GM21717 (cell line): Measurements from ENCODE around the gene KLHL3.

Experiments
- ATAC-seq: cut with Tn5 transposase; IDR thresholded peaks from one replicate; pipeline ENCODE4 v1.9.1; 2021; ENCODE audit warnings: mild to moderate bottlenecking, moderate library complexity; ENCODE audit not compliant: unreplicated experiment

The KLHL3 gene

DNA sequence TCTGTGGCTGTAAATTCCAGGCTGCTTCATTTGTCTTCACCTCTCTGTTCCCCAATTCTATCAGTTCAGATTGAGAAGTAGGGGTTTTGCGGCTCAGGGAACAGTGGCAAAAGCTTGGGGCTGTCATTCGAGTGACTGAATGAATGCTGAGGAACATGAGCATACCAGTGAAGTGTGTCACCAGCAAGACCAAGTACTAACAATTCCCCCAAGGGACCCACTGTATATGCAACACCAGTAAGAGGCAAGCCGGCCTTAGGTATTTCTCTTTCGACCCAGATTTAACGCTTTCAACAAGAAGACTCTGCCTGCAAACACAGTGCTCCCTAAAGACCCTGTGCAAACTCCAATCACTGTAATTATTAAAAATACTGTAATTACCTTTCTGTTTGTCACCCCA lies 25.8 kb downstream of the KLHL3 start:
- no peak for ATAC-seq

DNA sequence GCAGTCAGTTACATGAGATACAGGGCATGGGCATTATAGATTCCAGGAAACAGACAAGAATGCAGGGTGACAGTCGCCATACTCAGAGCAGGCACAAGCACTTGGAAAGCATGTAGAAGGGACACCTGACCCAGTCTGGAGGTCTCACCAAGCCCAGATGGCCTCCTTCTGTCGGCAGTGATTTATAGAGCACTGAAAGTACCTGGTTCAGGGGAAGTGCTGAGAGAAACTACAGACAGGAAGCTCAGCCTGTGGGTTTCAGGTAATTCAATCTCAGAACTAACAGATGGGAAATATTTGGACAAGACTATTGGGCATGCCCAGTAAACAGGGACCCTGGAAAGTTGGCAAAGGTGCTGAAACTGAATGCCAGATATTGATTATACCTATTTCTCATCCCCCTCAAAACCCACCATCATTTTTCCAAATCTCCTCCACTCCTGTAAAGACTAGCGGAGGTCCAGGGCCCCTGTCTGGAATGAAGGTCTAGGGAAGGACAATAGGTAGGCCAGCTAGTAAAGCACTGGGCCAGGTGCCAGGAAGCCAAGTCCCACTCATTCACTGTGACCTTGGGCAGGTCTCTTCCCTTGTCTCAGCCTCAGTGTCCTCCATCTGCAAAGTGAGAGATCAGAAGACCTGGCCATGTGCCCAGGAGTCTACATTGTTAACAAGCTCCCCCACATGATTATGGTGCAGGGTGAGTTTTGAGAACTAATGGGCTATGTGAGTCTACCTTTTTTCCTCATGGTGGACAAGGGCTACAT lies 26.9 kb downstream of the KLHL3 start:
- ATAC-seq = no peak

DNA sequence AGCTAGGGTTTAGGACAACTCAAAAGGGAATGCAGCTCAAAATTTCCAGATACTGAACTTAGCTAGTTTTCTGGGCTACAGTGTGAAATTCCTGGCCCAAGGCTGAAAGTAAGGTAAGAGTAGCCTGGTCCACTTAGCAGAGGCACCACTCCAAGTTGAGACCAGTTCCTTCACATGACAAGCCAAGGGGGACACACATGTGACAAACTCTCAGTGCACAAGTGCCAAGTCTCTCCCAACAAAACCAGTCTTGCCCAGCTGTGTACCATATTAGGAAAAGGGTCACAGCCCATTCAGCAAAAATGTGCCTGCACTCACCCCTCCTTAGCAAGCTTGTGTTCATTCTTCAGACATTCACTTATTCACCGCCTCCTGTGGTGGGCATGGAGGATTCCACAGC lies 27.8 kb downstream of the KLHL3 start:
- ATAC-seq = no peak

DNA sequence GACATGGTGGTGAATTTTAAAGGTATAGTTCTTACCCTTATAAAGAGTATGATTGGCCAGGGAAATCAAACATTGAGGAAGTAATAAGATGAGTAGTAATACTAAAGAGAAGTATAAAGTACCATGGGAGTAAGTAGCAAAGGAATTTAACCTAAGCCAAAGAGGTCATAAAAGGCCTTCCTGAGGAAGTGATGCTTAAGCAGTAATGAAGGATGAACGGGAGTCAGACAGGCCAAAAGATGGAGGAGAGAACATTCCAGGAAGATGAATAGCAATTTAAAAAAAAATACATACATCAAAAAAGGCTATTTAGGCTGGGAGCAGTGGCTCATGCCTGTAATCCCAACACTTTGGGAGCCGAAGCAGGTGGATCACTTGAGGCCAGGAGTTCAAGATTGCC lies 29.0 kb downstream of the KLHL3 start:
- no peak for ATAC-seq

DNA sequence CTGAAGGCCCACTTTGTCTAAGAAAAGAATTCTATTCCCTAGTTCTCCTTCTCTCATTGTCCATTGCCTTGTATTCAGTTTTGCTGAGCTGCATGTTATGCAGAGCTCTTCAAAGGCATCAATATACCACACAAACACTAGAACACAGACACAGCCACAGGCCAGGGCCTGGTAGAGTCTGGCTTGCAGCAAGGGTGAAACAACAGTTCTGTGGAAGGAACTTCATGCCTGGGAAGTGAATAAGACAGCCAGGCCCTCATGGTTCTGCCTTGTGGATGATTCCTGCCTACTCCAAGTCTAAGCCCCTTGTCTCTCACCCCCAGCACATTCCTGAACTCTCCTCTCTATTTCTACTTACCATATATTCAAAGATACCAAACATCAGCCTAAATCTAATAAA lies 30.8 kb downstream of the KLHL3 start:
- no peak for ATAC-seq

DNA sequence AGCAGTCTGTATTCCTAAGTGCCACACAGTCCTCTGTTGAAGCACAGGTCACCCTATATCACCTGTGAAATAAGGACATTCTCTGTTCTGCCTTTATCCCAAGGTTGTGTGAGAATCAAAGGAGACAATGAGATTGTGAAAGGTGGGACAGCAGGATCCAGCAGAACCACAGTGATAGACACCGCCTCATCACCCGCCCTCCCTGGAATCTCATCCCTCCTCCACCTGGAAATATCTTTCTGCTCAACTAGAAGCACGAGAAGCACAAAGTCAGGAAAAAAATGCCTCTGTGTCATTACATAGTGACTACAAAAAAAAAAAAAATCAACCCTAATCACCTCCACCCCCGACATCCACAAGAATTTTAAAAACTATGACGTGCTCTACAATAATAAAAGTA lies 32.3 kb downstream of the KLHL3 start:
- no peak for ATAC-seq

DNA sequence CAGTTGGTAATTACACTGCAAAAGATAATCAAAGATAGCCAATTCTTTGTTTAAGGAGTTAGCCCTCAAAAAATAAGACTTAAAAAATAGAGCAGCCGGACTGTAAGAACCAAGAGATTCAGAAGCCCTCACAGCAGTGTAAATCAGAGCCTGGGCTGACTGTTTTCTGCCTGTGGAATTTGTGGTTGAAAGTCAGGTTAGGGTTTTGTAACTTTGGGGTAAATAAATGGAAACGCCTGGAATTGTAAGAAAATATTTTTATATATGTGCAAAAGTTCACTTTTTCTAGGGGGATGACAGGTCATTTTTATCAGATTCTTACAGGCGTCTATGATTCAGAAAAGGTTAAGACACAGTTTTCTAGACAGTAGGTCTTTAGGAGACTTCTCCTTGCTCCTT lies 35.6 kb downstream of the KLHL3 start:
- no peak for ATAC-seq

DNA sequence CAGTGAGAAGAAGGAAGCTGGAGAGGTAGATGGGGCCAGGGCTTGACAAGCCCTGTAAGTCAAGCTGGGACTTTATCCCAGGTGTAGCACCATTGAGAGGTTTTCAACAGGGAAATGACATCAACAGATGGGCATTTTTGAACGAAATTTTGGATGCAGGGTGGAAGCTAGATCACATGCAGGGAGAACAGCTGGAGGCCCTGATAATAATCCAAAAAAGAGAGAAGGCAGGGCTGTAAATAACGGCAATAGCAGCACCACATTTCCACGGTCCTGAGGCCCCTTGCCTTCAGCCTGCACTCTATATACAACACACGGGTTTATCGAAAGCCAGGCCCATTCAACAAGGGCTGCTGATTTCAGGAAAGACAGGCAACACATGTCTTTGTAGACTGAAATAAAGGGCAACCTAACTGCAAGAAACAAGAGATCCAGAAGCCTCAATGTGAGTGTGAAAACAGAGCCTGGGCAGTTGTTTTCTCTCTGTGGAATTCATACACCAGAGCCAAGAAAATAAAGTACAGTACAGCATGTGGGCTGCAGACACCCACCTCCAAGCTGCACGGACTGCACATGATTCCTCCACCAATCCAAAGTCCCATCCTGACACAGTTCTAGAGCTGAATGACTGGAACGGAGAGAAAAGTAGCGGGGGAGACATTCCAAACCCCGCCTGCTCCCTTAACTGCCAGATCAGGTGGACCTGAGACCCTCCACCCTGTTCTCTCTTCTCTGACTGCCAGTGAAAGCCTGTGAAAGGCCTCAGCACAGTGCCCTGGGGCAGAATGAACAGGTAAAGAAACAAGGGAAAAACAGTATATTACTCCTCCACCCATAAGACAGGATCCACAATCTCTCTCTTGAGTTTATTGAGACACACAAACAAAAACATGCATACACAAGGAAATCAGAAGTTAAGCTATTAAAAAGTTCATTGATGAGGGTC lies 36.3 kb downstream of the KLHL3 start:
- ATAC-seq = no peak

DNA sequence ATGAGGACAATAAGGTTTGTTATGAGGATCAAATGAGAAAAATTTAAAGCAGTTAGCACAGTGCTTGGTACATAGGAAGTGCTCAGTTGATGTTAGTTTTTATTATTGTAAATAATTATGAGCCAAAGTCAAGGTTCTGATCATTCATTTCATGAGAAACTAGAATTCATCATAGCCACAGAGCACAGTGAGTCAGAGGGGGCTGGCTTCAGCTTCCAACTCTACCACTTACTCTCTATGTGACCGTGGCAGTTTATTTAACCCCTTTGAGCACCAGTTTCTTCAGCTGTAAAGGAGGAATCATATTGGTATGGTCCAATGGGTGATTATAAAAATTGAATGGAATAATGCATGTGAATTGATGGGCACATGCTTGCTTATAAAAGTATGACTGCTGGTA lies 39.4 kb downstream of the KLHL3 start:
- no peak for ATAC-seq

DNA sequence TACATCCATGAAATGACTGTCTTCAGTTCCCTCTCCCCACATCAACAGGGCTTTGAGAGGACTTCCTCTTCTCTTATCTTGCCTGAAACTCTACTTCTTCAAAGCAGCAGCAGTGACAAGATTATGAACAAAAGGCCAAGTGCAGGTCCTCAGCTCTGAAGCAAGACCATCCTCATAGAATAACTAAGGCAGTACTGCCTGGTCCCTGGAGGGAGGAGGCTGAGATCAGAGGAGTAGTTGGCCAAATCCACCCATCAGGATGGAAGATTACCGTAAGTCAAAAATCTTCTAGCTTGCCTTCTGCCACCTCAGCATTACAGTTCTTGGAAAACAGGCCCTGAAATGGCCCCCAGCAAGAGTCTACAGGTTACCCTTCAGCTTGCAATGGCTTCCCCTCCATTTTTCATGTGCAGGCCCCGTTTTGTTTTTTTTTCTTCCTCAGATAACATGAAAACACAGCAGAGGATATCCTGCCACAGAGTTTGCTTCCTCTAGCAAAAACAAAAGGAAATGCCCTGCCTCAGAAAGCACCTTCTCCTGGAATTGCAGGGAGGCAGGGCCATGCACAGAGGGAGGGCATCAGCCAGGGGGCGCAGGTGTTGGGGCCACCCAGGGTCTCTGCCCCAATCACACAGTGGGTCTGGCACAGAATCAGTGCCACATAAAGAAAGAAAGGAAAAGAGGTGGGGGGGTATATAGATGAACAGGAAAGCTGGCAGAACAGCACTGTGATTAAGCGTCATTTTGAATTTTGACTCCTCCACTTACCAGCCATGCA lies 40.0 kb downstream of the KLHL3 start:
- no peak for ATAC-seq

DNA sequence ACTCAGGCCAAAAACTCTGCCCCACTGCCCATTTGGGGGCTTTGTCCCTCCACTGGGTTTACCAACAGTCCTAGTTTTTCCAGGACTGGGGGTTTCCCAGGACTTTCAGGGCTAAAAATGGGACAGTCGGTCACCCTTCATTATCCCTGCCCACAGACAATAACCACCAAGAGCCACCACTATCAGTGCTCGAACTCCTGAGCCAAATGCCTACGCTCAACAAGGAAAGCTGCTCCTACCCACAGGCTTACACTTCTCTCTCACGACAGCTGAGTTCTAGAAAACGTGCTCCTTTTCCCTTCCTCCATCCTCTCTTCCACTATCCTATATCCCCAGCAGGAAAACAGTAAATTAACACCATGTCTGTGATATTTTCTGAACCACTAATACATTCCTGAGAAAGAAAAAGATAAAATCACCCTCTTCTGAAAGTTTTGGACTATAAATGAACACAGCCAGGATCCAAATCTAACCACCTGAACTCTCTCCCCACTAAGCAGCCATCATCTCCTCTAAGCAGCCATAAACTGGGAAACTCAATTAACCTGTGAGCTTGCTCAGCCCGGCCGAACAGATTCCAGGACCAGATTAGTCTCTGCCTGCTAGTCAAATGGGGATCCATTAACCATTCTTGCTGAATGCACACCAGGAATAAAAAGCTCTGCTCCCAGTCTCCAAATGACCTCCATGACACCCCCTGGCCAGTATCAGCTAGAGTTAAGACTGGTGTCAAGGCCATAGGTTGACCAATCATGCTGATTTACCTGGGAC lies 41.8 kb downstream of the KLHL3 start:
- ATAC-seq = no peak

DNA sequence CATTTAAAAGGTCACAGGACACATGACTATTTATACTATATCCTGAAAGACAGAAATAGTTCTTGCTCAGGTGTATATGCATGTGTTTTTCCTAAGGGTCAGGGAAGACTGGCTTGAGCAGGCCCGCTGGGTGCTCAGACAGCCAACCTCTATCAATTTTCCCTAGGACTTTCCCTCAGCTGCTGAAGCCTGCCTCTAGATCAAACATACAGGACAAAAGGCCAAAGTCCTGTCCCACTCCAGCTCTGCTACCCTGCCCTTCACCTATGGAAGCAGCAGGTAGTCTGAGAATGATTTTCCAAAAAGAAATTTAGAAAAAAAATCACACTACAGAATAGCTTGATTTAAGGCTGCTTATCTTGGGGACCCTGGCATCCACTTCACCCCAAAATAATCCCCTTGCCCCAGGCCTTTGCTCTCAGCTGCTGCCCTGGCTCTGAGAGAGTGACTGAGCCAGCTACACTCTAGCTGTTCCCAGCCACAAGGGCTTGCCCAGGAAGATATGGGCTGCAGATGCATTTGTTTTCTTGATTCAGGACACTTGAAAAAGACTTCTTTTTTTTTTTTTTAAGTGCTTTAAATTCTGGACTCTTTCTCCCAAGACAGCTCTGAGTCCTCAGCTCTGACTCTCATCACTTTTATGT lies 42.5 kb downstream of the KLHL3 start:
- no peak for ATAC-seq

DNA sequence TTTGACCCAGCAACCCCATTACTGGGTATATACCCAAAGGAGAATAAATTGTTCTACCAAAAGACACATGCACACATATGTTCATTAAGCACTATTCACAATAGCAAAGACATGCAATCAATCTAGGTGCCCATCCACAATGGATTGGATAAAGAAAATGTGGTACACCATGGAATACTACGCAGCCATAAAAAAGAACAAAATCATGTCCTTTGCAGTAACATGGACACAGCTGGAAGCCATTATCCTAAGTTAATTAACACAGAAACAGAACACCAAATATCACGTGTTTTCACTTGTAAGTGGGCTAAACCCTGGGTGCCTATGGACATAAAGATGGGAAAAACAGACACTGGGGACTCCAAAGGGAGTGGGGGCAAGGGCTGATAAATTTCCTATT lies 46.6 kb downstream of the KLHL3 start:
- no peak for ATAC-seq

DNA sequence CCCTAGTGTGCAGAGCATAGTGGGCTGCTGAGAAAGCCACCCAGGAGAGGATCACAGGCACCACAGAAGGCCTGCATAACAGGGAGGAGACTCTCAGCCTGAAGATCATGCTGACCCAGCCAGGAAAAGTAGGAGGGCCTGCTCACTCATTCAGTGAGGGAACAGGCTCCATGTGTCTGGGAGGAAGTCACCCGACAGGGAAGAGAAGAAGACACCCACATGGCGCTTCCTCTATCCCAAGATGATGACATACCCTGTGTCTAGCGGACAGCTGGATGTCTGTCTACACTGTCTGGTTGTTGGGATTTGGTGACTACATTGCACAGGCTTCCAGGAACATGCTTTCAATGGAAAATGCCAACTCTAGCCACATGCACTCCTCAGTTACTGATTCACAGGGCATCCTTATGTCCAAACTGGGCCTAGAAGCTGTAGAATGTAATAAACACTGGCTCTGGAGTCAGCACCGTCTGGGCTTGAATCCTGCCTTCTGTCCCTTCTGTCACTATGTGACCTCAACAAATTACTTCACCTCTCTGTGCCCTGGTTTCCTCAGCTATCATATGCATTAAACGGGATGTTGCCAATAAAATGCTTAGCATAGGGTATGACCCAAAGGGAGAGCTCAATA lies 47.6 kb downstream of the KLHL3 start:
- ATAC-seq = no peak

DNA sequence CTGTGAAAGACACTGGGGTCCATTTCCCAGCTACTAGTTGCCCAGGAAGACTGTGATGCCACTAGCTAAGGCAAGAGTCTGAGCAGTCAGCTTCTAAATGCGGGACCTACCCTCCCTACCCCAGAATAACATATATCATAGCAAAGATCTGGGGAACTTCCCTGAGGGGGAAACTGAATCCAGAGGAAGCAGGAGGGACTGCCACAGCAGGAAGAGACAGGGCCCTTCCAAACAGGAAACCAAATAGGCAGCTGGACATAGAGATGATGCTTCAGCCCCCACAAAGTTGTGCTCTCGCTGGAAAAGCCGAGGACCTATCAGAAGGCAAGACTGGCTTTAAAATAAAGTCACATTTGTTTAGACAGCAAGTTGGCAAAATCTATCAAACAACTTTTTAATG lies 51.1 kb downstream of the KLHL3 start:
- ATAC-seq = no peak

DNA sequence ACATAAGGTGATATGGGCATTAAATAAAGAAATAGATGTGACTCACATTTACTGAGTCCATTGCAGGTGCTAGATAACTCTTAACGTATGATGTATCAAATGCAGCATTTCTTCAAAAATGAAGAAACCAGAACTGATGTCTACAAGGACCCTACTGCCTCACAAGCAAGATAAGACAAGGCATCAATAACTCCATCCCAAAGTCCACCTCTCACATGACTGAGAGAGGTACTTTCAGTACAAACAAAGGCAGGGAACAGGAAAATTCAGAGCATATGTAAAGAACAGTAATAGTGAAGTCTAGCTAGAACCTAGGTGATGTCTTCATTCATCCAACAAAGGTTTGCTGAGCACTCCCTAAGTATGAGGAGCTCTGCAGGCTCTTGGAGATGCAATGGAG lies 54.7 kb downstream of the KLHL3 start:
- no peak for ATAC-seq

DNA sequence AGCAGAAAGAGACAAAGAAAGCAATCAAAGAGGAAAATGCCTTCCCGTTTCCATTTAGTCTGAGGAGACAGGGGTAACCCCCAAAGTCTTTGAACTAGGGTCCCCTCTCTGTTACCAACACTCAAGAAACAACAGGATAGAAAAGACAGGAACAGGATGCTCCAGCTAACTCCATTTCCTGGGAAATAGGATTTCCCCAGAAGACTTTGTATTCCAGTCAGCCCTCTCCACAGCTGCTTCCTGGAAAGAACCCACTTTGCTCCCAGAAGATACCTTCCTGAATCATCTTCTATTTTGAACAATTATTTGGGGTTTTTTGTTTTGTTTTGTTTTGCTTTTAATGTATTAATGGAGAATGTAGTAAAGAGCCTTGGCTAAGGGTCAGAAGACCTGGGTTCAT lies 56.0 kb downstream of the KLHL3 start:
- no peak for ATAC-seq

DNA sequence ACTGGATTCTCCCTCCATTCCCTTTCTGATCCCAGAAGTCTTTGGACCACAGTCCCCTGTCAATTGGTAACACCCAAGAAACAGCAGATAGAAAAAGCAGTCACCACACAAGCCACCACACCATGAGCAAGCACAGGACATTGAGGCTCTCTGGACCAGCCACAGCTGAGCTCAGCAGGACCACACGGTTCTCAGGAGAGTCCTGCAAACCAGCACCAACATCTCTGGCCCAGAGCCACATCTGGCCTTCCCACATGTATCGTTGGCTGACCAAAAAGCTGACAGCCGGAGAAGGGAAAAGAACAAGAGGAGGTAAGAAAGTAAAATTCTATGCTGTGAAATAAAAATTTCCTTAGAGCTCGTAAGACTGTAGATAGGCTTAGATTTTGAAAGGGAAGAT lies 56.7 kb downstream of the KLHL3 start:
- ATAC-seq = no peak

DNA sequence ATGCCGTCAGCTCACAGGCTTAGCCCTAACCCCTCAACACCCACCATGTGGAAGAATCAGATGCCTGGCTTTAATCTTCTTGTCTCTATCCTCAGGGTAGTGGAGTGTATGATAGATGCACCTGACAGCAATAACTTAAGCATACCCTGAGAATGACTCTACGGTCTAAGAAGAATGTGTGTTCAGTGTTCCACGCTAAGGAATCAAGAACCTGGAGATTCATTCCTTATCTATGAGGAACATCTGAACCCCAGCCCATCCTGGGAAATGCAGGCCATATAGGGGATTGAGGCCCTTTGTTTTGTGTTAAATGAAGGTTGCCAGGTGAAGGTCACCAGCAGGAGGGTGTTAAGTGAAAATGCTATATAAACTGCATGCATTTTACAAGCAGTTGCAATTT lies 63.0 kb downstream of the KLHL3 start:
- ATAC-seq = no peak

DNA sequence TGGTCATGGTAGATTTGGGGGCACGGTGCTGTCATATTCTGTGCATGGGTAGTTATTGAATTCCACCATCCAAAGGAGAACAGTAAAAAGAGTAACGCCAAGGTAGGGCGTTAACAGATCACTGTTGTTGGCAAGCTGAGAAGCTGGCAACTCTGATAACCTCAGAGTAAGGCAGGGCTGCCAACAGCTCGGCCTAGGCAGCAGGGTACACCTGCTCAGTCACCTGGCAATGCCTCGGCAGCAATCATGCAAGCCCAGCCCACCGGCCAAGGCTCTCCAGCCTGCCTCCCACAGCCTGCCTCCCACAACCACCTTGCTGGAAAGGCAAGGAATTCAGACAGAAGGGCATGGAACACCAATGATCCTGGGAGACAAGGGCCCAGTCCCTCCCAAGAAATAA lies 63.9 kb downstream of the KLHL3 start:
- ATAC-seq = no peak
